Measurements from ENCODE around the gene ZFP62.

GRCh38 chr5:180810959-180811622 is 50.0 kb downstream of the ZFP62 start:
- TF ChIP-seq CTCF (conservative IDR thresholded peaks at IDR 0.05; ENCODE audit: low read length) (no peak), EZH2phosphoT487 (IDR thresholded peaks at IDR 0.05; ENCODE audit: borderline replicate concordance, low read depth, low read length) (no peak)
